DMS153 treated with DMSO at 0.1 percent for 48 hours (cell line): ENCODE results near the gene GAB2.
"Not testable (repeated sequence)": the region's sequence is repeated elsewhere in the genome, so short reads cannot be mapped to it uniquely, and the experiment has no call there.

Source experiments
- DNase-seq: peaks from one replicate; lab custom pipeline; 2025; ENCODE audit not compliant: unreplicated experiment; lab: John Stamatoyannopoulos, UW

The GAB2 gene

GRCh38 chr11:78417175-78417887 lies at the start of gene GAB2:
GAB2 (minus strand) TSS chr11:78417820; CDS start chr11:78417720, 100 bp downstream.
- no peak for DNase-seq

GRCh38 chr11:78467370-78467769 lies 49.8 kb upstream of the GAB2 start:
- no peak for DNase-seq

GRCh38 chr11:78465169-78465942 lies 47.7 kb upstream of the GAB2 start:
- no peak for DNase-seq

GRCh38 chr11:78464787-78465168 lies 47.2 kb upstream of the GAB2 start:
- DNase-seq: not testable (repeated sequence)

- no peak for DNase-seq
Measured at GRCh38 chr11:78460471-78460870, 42.9 kb upstream of the GAB2 start.

GRCh38 chr11:78459738-78460137 lies 42.1 kb upstream of the GAB2 start:
- no peak for DNase-seq

- DNase-seq: no peak
Measured at GRCh38 chr11:78457448-78457847, 39.8 kb upstream of the GAB2 start.

GRCh38 chr11:78453140-78453935 lies 35.7 kb upstream of the GAB2 start:
- no peak for DNase-seq

- DNase-seq: no peak
Measured at GRCh38 chr11:78451371-78452150, 33.9 kb upstream of the GAB2 start.

GRCh38 chr11:78450866-78451265 lies 33.2 kb upstream of the GAB2 start:
- no peak for DNase-seq

- DNase-seq: no peak
Measured at GRCh38 chr11:78449866-78450265, 32.2 kb upstream of the GAB2 start.

- no peak for DNase-seq
Measured at GRCh38 chr11:78446210-78446609, 28.6 kb upstream of the GAB2 start.

GRCh38 chr11:78444726-78445125 lies 27.1 kb upstream of the GAB2 start:
- DNase-seq: no peak

GRCh38 chr11:78441956-78442355 lies 24.3 kb upstream of the GAB2 start:
- DNase-seq: no peak

- DNase-seq: no peak
Measured at GRCh38 chr11:78438298-78438975, 20.8 kb upstream of the GAB2 start.

- no peak for DNase-seq
Measured at GRCh38 chr11:78432956-78433355, 15.3 kb upstream of the GAB2 start.

GRCh38 chr11:78432058-78432515 lies 14.5 kb upstream of the GAB2 start:
- no peak for DNase-seq

GRCh38 chr11:78429660-78430059 lies 12.0 kb upstream of the GAB2 start:
- no peak for DNase-seq

- DNase-seq: no peak
Measured at GRCh38 chr11:78429209-78429608, 11.6 kb upstream of the GAB2 start.

- DNase-seq: no peak
Measured at GRCh38 chr11:78428773-78429172, 11.2 kb upstream of the GAB2 start.
